Trophoblast cell (in vitro differentiated cells and primary cell): Measurements from ENCODE around the gene DENND4B.
"Not testable (repeated sequence)": the region's sequence is repeated elsewhere in the genome, so short reads cannot be mapped to it uniquely, and the experiment has no call there.

ENCODE experiments used
- DNase-seq, 2 donors: peaks; one replicate each; pipeline ENCODE4 v3.0.0-alpha.2; 2016
- H2AFZ ChIP-seq: 2 replicates; pipeline ENCODE4 v1.6.1; 2013; ENCODE audit warnings: low read length, moderate library complexity, mild to moderate bottlenecking; ENCODE audit not compliant: insufficient read depth, poor library complexity
- H2AK5ac ChIP-seq: 2 replicates; pipeline ENCODE4 v1.6.1; 2013; ENCODE audit warnings: mild to moderate bottlenecking, low read length
- H2BK120ac ChIP-seq: 2 replicates; pipeline ENCODE4 v1.6.1; 2013; ENCODE audit warnings: low read length, mild to moderate bottlenecking, moderate library complexity; ENCODE audit not compliant: insufficient read depth, poor library complexity
- H2BK12ac ChIP-seq: 2 replicates; pipeline ENCODE4 v1.6.1; 2013; ENCODE audit warnings: mild to moderate bottlenecking, low read length, moderate library complexity
- H2BK5ac ChIP-seq: 2 replicates; pipeline ENCODE4 v1.6.1; 2013; ENCODE audit warnings: low read length, low read depth, moderate library complexity, mild to moderate bottlenecking; ENCODE audit not compliant: poor library complexity
- H3K14ac ChIP-seq: 2 replicates; pipeline ENCODE4 v1.6.1; 2013; ENCODE audit warnings: mild to moderate bottlenecking, low read length
- H3K18ac ChIP-seq: 2 replicates; pipeline ENCODE4 v1.6.1; 2013; ENCODE audit warnings: mild to moderate bottlenecking, low read length
- H3K23ac ChIP-seq: 2 replicates; pipeline ENCODE4 v1.6.1; 2013; ENCODE audit warnings: low read length
- H3K27ac ChIP-seq: 2 replicates; pipeline ENCODE4 v1.5.1; 2013; ENCODE audit warnings: low read depth, mild to moderate bottlenecking, inconsistent platforms, low read length, moderate library complexity
- H3K27me3 ChIP-seq: 2 replicates; pipeline ENCODE4 v1.6.1; 2013; ENCODE audit warnings: inconsistent platforms, mild to moderate bottlenecking, low read length, moderate library complexity; ENCODE audit not compliant: insufficient read depth
- H3K36me3 ChIP-seq, 2 experiments: 1 replicate in 1 of 2; 2 replicates in 1 of 2; pipeline ENCODE4 v1.6.1; 2013; ENCODE audit warnings: low read length in 2 of 2, mild to moderate bottlenecking in 2 of 2, moderate library complexity in 1 of 2; ENCODE audit not compliant: insufficient read depth in 2 of 2, control insufficient read depth in 1 of 2
- H3K4ac ChIP-seq: 2 replicates; pipeline ENCODE4 v1.6.1; 2013; ENCODE audit warnings: low read depth, mild to moderate bottlenecking, low read length, moderate library complexity
- H3K4me1 ChIP-seq, 2 experiments: 1 replicate in 1 of 2; 2 replicates in 1 of 2; pipeline ENCODE4 v1.6.1; 2013; ENCODE audit warnings: low read length in 2 of 2, mild to moderate bottlenecking in 2 of 2, moderate library complexity in 1 of 2; ENCODE audit not compliant: insufficient read depth in 2 of 2, control insufficient read depth in 1 of 2
- H3K4me2 ChIP-seq: 2 replicates; pipeline ENCODE4 v1.6.1; 2013; ENCODE audit warnings: inconsistent platforms, mild to moderate bottlenecking, low read length, moderate library complexity
- H3K4me3 ChIP-seq: 2 replicates; pipeline ENCODE4 v1.5.1; 2013; ENCODE audit warnings: mild to moderate bottlenecking, low read depth, low read length, inconsistent platforms
- H3K79me1 ChIP-seq: one replicate; pipeline ENCODE4 v1.6.1; 2013; ENCODE audit warnings: low read length
- H3K79me2 ChIP-seq: 2 replicates; pipeline ENCODE4 v1.6.1; 2013; ENCODE audit warnings: low read length, mild to moderate bottlenecking; ENCODE audit not compliant: control insufficient read depth, insufficient read depth, poor library complexity
- H3K9ac ChIP-seq: 2 replicates; pipeline ENCODE4 v1.6.1; 2013; ENCODE audit warnings: mild to moderate bottlenecking, low read length
- H3K9me3 ChIP-seq: 2 replicates; pipeline ENCODE4 v1.6.1; 2013; ENCODE audit warnings: low read depth, mild to moderate bottlenecking, control low read depth, inconsistent platforms, low read length; ENCODE audit not compliant: insufficient read depth
- H4K12ac ChIP-seq: 2 replicates; pipeline ENCODE4 v1.6.1; 2013; ENCODE audit warnings: low read depth, mild to moderate bottlenecking, low read length, moderate library complexity
- H4K8ac ChIP-seq: 2 replicates; pipeline ENCODE4 v1.6.1; 2013; ENCODE audit warnings: low read depth, mild to moderate bottlenecking, low read length, moderate library complexity
- H4K91ac ChIP-seq: one replicate; pipeline ENCODE4 v1.6.1; 2013; ENCODE audit warnings: low read depth, mild to moderate bottlenecking, low read length, moderate library complexity
- WGBS: extraction: QIAGEN DNeasy Blood & Tissue Kit; methylation state at CpG from one replicate; pipeline ENCODE4 v1.1.7; 2013; ENCODE audit warnings: missing lambda C conversion rate; ENCODE audit not compliant: insufficient read length, insufficient coverage; ENCODE audit errors: extremely low coverage; 5-methylcytosine and 5-hydroxymethylcytosine counted together

DENND4B gene

DNA sequence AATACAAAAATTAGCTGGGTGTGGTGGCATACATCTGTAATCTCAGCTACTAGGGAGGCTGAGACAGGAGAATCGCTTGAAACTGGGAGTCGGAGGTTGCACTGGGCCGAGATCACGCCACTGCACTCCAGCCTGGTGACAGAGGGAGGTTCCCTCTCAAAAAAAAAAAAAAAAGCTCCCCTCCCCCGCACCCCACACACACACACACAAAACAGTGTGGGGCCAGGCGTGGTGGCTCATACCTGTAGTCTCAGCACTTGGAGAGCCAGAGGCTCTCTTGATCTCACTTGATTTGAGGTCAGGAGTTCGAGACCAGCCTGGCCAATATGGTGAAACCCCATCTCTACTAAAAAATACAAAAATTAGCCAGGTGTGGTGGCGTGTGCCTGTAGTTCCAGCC lies 40.6 kb downstream of the DENND4B start:
- Histone ChIP-seq H4K12ac (peak overlapping the region; percentile 43), H3K36me3 (peaks cover 0 to 11% of the 10 kb centered on the region in 2 experiments), H3K4ac (peak overlapping the region; percentile 79), H3K79me2 (peaks cover 13% of the 10 kb centered on the region)
- not testable (repeated sequence) for H2AK5ac ChIP-seq, H3K18ac ChIP-seq, H3K9ac ChIP-seq, H4K8ac ChIP-seq, H3K27ac ChIP-seq, H2BK12ac ChIP-seq, H2AFZ ChIP-seq, H3K23ac ChIP-seq, H3K79me1 ChIP-seq, DNase-seq, H2BK5ac ChIP-seq, H4K91ac ChIP-seq, H3K4me2 ChIP-seq, H3K4me3 ChIP-seq, H3K9me3 ChIP-seq, H3K4me1 ChIP-seq, H2BK120ac ChIP-seq, H3K14ac ChIP-seq, H3K27me3 ChIP-seq
- WGBS = no CpG with 5 or more reads among the region's 8 CpGs

DNA sequence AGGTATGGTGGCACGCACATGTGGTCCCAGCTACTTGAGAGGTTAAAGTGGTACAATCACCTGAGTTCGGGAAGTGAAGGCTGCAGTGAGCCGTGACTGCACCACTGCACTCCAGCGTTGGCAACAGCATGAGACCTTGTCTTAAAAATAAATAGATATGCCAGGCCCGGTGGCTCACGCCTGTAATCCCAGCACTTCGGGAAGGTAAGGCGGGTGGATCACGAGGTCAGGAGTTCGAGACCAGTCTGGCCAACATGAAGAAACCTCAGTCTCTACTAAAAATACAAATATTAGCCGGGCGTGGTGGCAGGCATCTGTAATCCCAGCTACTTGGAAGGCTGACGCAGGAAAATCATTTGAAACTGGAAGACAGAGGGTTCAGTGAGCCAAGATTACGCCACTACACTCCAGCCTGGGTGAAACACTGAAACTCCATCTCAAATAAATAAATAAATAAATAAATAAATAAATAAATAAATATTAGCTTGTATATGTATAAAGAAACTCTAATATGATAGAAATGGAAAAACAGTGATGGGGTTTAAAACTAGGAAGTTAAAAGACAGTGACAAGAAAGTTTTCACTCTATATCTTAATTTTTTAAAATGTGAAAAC lies 42.6 kb downstream of the DENND4B start:
- H3K4me3 ChIP-seq = no peak overlapping the region
- peak overlapping the region; percentile 10 for H3K4ac ChIP-seq
- H2BK5ac ChIP-seq = no peak overlapping the region
- no peak overlapping the region for H3K14ac ChIP-seq
- H3K27me3 ChIP-seq = no peaks in the 10 kb centered on the region
- no peak overlapping the region for H4K8ac ChIP-seq
- no peak overlapping the region for H3K4me2 ChIP-seq
- no peaks in the 10 kb centered on the region for H3K9me3 ChIP-seq
- peaks cover under 1 to 13% of the 10 kb centered on the region in 2 experiments for H3K36me3 ChIP-seq
- H3K18ac ChIP-seq = no peak overlapping the region
- WGBS = no CpG with 5 or more reads among the region's 14 CpGs
- H3K4me1 ChIP-seq = no peaks in the 10 kb centered on the region
- no peak overlapping the region for H2AK5ac ChIP-seq
- H3K23ac ChIP-seq = no peak overlapping the region
- H3K27ac ChIP-seq = no peak overlapping the region
- H3K79me1 ChIP-seq = no peaks in the 10 kb centered on the region
- H2BK120ac ChIP-seq = no peak overlapping the region
- no peak overlapping the region for H4K12ac ChIP-seq
- H3K79me2 ChIP-seq = peaks cover 13% of the 10 kb centered on the region
- no peak for DNase-seq
- no peak overlapping the region for H2AFZ ChIP-seq
- H4K91ac ChIP-seq = no peak overlapping the region
- H2BK12ac ChIP-seq = no peak overlapping the region
- H3K9ac ChIP-seq = no peak overlapping the region

DNA sequence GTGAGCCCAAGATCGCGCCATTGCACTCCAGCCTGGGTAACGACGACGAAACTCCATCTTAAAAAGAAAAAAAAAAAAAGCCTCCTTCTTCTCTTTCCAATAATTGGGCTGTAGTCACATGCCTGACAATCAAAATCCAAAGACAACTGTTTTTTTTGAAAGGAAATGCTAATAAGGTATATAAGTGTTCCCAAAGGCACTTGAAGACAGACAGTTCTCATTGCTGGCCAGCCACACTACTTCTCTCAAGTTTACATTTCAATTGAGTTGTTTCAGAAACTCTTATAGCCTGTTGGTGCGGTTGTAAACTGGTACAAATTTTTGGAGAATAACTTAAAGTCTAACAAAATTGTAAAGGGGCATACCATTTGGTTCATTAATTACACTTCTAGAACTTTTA lies 47.0 kb downstream of the DENND4B start:
- Histone ChIP-seq H3K27me3 (no peaks in the 10 kb centered on the region), H3K23ac (no peak overlapping the region), H2BK120ac (no peak overlapping the region), H3K4me1 (no peaks in the 10 kb centered on the region), H3K14ac (no peak overlapping the region), H3K36me3 (peaks cover 1 to 5% of the 10 kb centered on the region in 2 experiments), H2AFZ (no peak overlapping the region), H3K18ac (no peak overlapping the region), H3K27ac (no peak overlapping the region), H3K79me2 (peaks cover 3% of the 10 kb centered on the region), H2BK12ac (no peak overlapping the region), H3K4ac (no peak overlapping the region), H3K9ac (no peak overlapping the region), H3K4me3 (no peak overlapping the region), H3K79me1 (no peaks in the 10 kb centered on the region), H4K8ac (no peak overlapping the region), H4K12ac (no peak overlapping the region), H4K91ac (no peak overlapping the region), H2AK5ac (no peak overlapping the region), H2BK5ac (no peak overlapping the region), H3K4me2 (no peak overlapping the region), H3K9me3 (no peaks in the 10 kb centered on the region)
- no peak for DNase-seq
- no CpG with 5 or more reads among the region's 6 CpGs for WGBS

DNA sequence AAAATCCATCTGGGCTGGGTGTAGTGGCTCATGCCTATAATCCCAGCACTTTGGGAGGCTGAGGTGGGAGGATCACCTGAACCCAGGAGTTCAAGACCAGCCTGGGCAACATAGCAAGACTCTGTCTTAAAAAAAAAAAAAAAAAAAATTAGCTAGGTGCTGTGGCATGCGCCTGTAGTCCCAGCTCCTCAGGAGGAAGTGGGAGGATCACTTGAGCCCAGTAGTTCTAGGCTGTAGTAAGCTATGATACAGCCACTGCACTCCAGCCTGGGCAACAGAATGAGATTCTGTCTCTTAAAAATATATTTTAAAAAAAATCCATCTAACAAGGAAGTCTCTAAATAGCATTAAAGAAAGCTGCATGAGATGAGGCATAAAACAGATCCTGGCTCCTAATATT lies 50.7 kb downstream of the DENND4B start:
- H4K12ac ChIP-seq, H3K79me2 ChIP-seq, DNase-seq, H3K36me3 ChIP-seq, H4K91ac ChIP-seq, H4K8ac ChIP-seq, H3K27me3 ChIP-seq, H3K23ac ChIP-seq, H3K14ac ChIP-seq, H2BK5ac ChIP-seq, H3K27ac ChIP-seq, H3K18ac ChIP-seq, H2AFZ ChIP-seq, H3K9me3 ChIP-seq, H3K4ac ChIP-seq, H2BK120ac ChIP-seq, H3K4me1 ChIP-seq, H3K9ac ChIP-seq, H3K4me3 ChIP-seq, H2BK12ac ChIP-seq, H3K79me1 ChIP-seq, H3K4me2 ChIP-seq, H2AK5ac ChIP-seq: not testable (repeated sequence)
- WGBS = no CpG with 5 or more reads among the region's 1 CpG
